CD4-positive, alpha-beta T cell treated with Interleukin-4 for 4 hours (primary cell): ENCODE measurements around the gene MUS81.
"Not testable (repeated sequence)": the region's sequence is repeated elsewhere in the genome, so short reads cannot be mapped to it uniquely, and the experiment has no call there.

ENCODE experiments used
- DNase-seq: peaks from one replicate; pipeline ENCODE4 v3.0.0-alpha.2; 2020

Gene MUS81

DNA sequence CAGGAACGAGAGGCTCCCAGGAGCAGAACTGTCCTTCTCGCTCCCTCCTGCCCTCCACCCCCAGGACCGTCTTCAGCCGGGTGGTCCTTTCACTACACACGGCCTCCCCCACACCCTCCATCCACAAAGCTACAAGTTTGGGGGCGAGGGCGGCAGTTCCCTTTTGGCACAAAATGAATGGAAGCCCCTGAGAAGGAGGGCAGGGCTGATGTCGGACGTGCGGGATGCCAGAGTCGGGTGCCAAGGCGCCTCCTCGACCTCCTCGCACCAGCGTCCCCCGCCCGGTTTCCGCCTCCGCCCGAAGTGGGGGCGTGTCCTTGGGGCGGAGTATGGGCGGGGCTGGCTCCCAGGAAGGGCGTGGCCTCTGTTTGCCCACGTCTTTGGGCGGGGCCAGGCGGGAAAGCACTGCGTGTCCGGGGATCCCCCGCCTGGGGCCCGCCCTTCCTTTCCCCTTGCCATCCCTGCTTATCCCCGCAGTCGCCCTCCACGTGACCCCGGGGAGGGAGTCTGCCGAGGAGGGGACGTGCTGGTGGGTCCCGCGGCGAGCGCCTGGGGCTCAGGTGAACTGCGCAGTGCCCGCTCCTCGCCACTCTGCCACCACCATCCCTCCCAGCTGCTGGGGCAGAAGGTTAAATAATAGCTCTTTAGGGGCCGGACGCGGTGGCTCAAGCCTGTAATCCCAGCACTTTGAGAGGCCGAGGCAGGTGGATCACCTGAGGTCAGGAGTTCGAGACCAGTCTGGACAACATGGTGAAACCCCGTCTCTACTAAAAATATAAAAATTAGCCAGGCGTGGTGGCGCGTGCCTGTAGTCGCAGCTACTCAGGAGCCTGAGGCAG is 13.3 kb downstream of the MUS81 start:
- DNase-seq, result peak; percentile 92

DNA sequence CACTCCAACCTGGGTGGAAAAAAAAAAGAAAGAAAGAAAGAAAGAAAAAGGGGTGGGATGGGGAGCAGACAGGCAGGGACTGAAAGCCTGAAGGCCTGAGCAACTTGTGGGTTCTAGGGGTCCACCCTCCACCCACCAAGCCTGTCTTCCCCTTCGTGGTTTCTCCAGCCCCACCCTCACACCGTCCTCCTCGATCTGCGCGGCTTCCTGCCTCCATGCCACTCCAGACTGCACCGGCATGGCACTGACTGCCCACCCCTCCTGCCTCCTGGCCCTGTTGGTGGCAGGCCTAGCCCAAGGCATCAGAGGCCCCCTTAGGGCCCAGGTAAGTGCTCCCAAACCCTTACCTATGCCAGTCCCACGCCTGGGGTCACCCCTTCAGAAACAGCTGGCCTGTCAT is 19.4 kb downstream of the MUS81 start, which contains the start of gene CTSW:
TSS of gene CTSW (plus strand) at position 221 of the 400 bp plus-strand sequence. CDS start at position 239, 18 bp downstream.
- DNase-seq, result peak; percentile 56

- no peak for DNase-seq
These were observed 19.8 kb downstream of the MUS81 start for GRCh38 chr11:65880027-65880426.

GRCh38 chr11:65880844-65881421 is 20.7 kb downstream of the MUS81 start:
- DNase-seq, result peak; percentile 18

DNA sequence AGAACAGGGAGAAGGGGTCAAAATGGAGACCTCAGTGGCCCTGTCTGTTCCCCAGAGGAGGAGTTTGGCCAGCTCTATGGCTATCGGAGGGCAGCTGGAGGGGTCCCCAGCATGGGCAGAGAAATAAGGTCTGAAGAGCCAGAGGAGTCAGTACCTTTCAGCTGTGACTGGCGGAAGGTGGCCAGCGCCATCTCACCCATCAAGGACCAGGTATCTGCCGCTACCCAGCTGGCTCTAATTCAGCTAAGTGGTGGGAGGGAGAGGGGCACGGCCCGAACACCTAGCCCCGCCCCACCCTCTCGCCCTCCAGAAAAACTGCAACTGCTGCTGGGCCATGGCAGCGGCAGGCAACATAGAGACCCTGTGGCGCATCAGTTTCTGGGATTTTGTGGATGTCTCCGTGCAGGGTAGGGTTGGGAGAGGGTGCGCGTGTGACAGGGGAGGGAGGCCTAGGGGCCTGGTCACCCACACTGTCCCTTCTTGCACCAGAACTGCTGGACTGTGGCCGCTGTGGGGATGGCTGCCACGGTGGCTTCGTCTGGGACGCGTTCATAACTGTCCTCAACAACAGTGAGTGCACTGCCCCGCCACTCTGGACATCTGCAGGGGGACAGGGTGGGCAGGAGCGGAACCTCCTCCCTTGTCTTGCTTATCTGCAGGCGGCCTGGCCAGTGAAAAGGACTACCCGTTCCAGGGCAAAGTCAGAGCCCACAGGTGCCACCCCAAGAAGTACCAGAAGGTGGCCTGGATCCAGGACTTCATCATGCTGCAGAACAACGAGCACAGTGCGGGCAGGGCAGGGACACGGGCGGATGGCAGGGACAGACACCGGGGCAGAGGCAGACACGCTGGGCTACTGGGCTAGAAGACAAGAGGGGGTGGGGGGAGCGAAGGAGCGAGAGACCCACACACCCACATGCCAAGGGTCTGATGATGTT is 22.2 kb downstream of the MUS81 start:
- no peak for DNase-seq

- no peak for DNase-seq
These were observed 23.0 kb downstream of the MUS81 start for GRCh38 chr11:65883058-65883761.

- DNase-seq, result no peak
These were observed 23.8 kb downstream of the MUS81 start for GRCh38 chr11:65883786-65884715.

DNA sequence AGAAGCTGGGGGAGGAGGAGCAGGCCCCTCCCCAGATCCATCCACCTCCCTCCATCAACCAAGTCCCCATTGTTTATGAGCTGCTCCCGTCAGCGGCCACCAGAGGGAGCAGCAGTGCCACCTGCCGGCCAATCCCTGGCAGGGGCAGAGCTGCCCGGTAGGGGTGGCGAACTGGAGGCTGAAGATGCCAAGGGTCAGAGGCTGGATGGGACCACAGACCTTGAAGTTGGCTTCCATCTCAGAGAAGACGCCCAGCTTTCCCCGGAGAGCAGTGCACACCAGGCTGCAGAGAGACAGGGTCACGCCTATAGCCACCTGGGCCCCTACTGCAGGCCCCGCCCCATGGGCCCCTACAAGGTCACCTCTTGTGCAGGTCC is 24.5 kb downstream of the MUS81 start:
- peak; percentile 79 for DNase-seq

- no peak for DNase-seq
These were observed 25.0 kb downstream of the MUS81 start for GRCh38 chr11:65885231-65885630.

DNA sequence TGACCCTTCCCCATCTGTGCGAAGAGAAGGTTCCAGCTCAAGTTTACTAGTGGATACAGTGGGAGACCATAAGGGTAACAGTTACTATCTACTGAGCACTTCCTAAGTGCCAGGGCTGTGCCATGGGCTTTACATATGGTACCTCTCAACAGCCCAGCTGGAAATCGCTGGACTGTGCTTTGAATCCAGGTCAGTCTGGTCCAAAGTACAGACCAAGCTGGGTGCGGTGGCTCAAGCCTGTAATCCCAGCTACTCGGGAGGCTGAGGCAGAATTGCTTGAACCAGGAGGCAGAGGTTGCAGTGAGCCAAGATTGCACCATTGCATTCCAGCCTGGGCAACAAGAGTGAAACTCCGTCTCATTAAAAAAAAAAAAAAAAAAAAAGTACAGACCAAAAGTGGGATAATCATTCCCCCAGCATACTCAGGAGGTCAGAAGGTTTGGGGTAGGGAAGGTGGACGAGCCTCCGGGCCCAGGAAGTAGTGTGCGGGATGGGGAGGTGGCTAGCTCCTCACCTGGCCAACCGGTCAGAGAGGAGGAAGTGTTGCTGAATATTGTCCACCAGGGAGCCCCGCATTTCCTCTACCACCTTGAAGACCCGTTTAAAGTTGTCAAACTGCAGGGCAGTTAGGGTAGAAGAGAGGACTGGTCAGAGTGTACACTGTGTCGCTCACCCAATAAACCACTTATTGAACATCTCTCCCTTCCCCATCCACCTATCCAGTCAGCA is 25.7 kb downstream of the MUS81 start:
- DNase-seq, result no peak

DNA sequence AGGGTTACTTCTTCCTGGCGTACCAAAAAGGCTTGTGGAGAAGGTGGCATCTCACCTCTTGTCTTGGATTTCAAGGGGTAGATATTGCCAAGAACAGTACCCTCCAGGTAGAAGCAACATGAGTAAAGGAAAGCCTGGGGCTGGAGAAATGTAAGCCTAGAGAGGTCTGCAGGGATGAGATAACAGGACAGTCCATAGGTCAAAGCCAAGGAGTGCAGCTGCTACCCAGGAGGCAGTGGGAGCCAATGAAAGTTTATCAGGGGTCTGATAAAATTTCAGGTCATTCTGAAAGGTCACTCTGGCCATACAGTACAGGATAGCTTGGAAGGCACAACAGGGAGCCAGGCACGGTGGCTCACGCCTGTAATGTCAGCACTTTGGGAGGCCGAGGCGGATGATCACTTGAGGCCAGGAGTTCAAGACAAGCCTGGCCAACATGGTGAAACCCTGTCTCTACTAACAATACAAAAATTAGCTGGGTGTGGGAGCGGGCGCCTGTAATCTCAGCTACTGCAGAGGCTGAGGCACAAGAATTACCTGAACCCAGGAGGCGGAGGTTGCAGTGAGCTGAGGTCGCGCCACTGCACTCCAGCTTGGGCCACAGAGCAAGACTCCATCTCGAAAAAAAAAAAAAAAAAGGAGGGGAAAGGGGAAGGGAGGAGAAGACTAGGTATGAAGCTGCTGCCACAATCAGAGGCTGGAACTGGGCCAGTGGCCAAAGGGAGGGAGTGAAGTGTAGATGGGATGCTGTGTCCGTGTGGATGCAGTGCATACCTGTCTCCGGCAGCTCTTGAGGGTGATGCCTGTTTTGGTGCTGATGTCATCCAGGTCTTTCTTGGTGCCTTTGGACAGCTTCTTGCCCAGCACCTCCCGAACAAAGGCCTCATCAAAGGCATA is 26.8 kb downstream of the MUS81 start:
- DNase-seq, result no peak

DNA sequence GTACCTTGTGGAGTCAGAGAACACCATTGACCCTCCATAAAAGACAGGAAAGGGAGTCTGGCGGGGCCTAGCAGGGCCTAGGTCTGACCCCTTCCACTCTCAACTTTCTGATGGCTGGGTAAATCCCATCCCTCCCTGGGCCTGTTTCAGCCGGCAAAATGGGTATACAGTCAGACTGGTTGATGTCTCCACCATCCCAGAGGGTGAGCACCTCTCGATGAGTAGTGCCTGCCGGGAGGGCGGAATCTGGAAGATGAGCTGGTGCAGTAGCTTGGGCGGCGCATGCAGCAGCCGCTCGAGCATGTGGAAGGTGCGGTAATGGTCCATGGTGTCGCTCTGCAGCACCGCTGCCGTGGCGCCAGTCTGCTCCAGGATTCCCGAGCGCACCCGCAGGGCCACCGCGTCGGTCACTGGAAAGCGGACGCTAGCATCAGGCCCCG is 27.5 kb downstream of the MUS81 start:
- no peak for DNase-seq

GRCh38 chr11:65888163-65888814 is 28.1 kb downstream of the MUS81 start, which contains the start of gene FIBP:
Gene FIBP (minus strand): TSS chr11:65888471. CDS start chr11:65888418, 53 bp downstream.
- DNase-seq, result peak; percentile 94

DNA sequence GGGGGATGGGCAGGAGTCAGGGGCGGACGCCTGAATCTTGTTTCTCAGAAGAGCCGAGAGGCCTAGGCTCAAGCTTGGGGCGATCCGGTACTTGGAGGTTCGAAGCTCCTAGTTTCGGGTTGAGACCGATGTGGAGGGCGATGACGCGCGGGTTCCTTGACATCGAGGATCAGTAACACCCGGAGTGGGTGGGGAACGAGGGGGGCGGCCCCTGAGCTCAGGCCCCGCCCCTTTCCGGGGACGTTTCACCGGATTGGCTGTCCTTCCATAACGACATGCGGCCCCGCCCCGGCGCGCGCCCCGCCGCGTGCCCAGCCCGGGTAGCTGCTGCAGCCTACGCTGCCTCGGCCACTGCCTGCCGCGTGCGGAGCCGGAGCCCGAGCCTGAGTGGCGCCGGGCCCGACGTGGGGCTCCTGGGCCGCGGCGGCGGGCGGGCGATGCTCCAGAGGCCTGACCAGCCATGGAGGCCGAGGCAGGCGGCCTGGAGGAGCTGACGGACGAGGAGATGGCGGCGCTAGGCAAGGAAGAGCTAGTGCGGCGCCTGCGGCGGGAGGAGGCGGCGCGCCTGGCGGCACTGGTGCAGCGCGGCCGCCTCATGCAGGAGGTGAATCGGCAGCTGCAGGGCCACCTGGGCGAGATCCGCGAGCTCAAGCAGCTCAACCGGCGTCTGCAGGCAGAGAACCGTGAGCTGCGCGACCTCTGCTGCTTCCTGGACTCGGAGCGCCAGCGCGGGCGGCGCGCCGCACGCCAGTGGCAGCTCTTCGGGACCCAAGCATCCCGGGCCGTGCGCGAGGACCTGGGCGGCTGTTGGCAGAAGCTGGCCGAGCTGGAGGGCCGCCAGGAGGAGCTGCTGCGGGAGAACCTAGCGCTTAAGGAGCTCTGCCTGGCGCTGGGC is 30.3 kb downstream of the MUS81 start, which contains the start of gene CCDC85B:
TSS of gene CCDC85B (plus strand) at position 350 of the 895 bp plus-strand sequence. CDS start at position 461, 111 bp downstream.
- DNase-seq, result peak; percentile 97

- DNase-seq, result no peak
These were observed 31.2 kb downstream of the MUS81 start for GRCh38 chr11:65891219-65892136.

DNA sequence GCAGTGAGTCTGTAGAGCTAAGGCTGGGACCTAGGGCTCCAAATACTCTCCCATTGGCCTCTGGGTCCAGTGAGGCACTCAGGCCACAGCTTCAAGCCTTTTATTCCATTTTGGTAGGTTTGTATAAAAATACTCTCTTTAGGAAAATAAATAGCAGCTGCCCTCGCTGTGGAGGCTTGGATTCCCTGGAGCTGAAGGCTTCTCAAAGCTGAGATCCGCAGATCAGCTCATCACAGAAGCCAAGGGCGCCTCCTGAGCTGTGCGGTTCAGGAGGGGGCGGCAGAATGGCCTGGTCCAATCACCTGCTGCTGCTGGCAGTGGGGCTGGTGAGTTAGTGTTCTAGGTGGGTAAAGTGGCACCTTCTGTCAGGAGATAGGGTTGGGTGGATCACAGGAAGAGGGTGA is 31.9 kb downstream of the MUS81 start:
- not testable (repeated sequence) for DNase-seq
